HTERT RPE-1 (cell line): ENCODE results near the gene GLCE.
"Not testable (repeated sequence)": the region's sequence is repeated elsewhere in the genome, so short reads cannot be mapped to it uniquely, and the experiment has no call there.

Source experiments
- in situ Hi-C: fragments of 300-500 bp; cut with MboI; formaldehyde crosslinking; loops from 4 replicates; pipeline ENCODE4 v1.14.3; 2020; ENCODE audit warnings: low sequenced_read_pairs

The GLCE gene

DNA sequence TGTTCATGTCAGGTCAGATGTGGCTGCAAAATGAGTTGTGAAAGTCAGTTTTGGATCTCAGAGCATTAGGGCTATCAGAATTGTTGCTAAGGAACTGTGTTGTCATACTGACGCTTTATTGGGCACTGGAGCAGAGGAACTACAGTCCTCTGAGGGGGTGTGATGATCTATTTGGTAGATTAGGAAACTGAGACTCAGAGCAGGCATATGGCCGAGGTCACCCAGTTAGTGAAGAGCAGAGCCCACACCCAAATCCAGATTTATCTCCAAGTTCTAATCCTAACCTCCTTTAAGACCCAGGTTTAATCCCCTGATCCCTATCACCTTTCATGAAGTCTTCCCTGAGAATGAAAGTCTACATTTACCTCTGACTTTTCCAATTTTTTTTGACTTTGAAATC lies 25.6 kb upstream of the GLCE start:
- in situ Hi-C loops: no loop called here

DNA sequence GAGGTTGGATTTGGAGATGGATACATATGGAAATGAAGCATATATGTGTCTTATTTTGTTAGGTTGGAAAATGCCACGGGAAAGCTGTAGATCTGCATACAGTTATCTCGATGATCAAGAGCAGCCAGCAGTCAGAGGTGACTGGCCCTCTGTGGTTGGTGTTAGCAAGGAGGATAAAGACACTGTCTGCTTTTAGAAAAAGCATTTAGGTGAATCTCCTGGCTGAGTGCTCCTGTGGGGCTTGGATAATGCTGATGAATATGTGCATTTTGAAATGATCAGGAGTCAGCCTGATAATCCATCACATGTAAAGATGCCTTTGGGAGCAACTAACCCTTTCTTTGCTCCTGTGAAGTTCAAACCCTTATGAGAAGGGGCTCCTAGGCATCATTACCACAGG lies 24.9 kb upstream of the GLCE start:
- in situ Hi-C loops: no loop called here

DNA sequence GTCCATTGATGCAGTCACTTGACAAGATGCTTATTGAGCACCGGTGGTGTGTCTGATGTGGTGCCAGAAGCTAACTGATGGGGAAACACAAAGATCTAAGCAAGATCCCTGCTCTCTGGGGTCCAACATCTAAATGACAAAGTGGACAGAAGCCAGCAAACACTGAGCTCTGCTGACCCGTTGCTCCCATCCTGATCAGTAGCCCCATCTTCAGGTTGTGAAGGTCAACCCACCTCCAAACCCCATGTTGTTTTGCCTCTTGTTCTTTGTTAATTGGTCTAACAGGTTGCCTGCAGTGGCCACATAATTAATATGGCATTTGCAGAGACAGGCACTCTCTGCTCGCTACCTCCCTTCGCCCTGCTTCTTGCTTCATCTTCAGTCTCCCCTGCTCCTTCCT lies 21.5 kb upstream of the GLCE start:
- in situ Hi-C loops: no loop called here

DNA sequence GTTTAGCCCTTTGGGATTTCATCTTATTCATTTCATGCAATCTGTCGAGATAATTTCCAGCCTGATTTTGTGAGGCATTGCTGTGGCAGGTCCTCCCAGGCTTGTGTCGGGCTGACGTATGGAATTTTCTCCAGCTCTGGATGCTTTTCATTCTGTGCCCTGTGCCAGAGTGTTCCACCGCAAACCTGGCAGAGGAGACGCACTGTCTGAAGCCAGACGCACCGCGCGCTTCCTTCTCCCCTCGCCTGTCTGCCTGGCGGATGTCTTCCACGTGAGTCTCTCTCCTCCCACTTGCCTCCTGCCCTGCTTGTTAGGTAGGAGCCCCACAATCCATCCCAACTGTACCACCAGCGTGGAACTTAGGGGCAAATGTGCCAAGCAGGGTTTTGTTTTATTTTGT lies 20.1 kb upstream of the GLCE start:
- in situ Hi-C loops: no loop called here

DNA sequence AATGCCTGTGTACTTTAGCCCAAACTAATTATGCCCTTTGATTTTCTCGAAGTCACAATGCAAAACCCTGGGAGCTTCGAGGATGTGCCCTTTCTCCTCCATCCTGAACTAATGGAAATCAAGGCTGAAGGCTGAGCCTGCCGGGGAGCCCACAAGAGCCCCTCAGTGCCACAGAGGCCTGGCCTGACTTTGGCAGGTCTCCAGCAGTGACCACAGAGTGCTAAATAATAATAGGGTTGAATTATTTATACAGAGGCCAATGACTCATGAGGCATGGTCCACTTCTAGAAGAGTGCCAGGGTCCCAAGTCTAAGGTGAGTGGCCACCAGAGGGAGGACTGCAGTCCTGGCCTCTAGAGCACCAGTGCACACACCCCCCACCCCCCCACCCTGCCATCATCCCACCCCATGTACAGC lies 19.1 kb upstream of the GLCE start:
- in situ Hi-C loops: no loop called here

DNA sequence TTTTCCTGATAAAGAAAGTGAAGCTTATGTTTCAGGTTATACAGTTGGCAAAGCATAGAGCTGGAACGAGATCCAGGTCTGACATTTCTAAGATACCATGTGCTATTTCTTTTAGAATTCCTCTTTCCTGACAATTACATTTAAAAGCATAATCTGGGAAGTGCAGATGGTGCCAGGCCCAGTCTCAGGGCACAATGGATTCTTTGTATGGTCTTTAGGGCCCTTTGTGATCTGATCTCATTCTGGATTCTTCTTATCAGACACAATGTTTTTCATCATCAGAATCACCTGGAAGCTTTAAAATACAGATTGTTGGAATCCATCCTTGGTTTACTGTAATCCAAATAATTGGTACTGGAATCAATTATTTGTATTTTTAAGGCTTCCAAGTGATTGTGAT lies 18.6 kb upstream of the GLCE start:
- in situ Hi-C loops: no loop called here

DNA sequence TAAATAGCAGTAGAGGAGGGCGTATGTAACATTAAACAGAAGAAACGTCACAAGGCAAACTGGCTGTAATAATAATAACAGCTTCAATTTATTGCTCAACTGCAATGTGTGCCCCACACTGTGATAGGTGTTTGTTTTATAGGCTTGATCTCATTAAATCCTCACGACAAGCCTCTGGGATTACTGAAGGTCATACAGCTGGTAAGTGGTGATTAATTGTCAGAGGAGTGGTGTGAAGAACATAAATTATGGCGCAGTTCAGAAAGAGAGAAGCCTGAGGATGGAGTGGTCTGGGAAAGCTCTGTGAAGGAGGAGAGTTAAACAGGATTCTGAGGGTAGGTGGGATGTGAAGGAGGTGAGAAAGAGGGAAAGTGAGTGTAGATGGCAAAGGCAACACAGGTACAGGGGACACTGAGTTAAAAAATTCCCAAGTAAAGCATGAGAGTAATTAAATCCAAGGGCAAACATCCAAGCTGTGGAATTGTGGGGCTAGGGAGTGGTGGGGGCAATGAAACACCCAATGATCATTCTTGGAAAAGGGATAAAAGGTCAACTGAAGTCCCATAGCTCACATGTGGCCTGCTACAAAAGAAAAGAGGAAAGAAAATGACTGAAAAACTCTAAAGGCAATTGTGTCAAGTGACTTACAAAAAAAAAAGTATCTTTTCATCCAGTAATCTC lies 16.5 kb upstream of the GLCE start:
- in situ Hi-C loops: no loop called here

DNA sequence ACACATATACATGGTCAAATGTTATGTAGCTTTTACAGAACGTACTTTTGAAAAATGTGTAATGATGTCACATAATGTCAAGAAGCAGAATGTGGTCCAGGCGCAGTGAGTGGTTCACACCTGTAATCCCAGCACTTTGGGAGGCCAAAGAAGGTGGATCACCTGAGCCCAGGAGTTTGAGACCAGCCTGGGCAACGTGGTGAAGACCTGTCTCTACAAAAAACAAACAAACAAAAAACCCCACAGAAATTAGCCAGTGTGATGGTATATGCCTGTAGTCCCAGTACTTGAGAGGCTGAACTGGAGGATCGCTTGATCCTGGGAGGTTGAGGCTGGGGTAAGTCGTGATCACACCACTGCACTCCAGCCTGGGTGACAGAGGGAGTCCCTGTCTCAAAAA lies 15.9 kb upstream of the GLCE start:
- in situ Hi-C loops: no loop called here

DNA sequence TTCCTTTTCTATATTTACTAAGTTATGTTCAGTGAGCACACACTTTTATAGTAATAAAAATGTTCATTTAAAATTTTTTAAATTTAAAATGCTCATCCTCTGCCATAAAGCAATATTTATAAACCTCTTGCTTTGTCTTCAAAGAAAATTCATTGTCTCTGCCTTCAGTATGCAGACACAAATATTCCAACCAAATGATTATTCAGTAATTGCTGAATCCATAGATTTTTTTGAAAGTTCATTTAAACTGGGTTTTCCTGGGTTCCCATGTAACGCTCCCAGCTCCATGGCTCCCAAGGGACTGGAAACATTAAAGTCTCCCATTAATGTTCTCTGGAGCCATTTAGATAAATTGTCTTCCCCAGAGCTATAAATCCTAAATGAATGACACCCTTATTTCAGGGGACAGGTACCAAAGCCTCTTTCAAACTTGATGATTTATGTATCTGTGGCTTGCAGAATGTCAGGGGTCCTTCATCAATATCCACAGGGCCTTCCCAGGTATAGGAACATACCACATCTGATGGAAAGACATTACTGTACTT lies 15.2 kb upstream of the GLCE start:
- in situ Hi-C loops: no loop called here

DNA sequence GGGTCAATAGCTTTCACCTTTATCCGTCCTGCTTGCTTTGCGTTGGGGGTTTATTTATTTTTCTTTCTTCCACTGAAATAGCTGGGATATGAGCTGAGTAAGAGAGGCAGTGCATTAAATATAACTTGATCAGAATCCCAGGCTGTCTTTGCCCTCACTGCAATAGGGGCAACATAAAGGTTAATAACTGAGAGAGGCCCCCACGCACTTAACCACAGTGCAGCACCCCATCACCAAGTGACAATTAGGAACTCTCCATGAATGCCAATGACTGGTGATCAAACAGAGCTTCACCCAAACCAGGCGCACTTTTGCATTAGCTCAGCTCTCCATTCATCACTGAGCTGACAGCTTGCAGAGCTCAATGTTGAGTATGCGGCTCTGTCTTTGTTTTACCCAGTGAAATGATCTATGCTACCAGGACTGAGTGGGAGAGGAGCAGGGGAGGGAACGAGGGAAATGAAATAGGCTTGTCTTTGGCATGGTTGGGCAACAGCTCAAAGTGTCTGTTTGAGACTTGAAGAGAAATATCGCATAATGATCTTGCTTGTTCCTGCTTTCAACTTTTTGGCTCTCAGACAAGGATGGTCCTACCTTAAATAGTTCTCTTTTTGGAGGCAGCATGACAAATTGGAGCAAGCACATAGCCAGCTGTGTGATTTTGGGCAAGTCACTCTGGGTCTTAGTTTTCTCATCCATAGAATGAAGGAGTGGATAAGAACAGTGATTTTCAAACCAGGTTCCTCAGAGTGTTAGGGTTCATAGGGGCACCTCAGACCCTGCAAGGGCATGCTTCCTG lies 14.5 kb upstream of the GLCE start:
- in situ Hi-C loops: no loop called here

DNA sequence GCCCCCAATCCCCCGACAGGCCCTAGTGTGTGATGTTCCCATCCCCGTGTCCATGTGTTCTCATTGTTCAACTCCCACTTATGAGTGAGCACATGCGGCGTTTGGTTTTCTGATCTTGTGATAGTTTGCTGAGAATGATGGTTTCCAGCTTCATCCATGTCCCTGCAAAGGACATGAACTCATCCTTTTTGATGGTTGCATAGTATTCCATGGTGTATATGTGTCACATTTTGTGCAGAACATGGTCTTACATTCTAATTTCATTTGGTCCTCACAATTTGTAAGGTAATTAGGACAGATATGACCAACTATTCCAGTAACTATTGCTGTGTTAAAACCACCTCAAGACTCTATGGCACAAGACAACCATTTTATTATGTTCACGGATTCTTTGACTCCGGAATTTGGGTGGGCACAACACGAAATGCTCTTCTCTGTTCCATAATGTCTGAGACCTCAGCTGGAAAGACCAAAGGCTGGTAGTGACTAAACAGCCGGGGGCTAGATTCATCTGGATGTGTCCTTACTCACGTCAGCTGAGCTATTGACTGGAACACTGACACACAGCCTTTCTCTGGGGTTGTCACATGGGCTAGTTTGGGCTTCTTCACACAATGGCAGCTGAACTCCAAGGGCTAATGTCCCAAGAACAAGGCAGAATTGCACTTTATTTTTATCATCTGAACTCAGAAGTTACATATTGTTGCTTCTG lies 13.6 kb upstream of the GLCE start:
- in situ Hi-C loops: no loop called here

DNA sequence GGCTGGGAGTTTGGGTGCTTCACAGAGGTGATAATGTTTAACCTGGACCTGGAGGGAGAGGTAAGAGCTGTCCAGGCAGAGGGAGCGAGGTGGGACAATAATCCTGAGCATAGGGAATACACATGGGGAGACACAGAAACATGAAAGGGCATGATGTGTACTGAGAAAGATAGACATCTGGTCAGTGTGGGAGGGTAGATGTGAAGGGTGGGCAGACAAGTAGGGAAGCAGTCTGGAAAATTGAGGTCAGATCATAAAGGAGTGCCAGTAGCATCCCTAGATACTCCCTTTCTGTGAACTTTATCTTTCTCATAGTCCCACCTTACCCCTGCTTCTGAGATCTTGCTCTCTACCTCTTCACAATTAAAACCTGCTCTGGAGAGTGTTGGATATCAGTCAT lies 12.0 kb upstream of the GLCE start:
- in situ Hi-C loops: no loop called here

DNA sequence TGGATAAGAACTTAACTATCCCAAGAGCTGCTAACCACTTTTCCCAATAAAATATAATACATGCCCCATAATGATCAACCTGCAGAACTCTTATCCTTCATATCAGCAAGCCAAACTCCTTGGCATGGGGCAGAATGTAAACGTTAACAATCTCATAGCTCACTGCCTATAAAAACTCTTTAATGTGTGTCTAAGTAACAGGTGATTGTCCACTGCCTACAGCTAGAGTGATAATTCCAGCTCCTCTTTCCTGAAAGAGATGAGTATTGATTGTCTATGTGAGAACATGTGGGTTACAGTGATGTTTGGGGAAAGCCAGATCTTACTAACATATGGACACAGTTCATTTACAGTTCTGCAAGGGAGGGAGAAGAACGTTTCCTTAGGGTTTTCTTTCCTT lies 11.3 kb upstream of the GLCE start:
- in situ Hi-C loops: no loop called here

DNA sequence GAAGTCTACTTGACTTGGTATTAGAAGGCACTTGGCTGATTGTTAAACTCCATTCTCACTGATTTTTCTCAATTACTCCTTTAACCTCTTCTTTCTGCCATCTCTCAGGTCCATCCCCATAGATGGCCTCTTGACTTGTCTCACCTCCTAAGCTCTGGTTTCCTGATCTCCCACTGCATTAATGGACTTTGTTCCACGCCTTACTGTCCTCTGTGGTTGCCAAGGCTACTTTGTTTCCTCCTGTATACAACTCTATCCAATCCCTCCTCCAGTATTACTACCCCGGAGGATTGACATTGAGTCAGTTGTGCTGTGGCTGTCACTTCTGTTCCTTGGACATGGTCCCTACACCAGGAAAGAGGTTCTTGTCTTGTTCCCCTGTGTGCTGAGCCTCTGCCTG lies 10.6 kb upstream of the GLCE start:
- in situ Hi-C loops: no loop called here

DNA sequence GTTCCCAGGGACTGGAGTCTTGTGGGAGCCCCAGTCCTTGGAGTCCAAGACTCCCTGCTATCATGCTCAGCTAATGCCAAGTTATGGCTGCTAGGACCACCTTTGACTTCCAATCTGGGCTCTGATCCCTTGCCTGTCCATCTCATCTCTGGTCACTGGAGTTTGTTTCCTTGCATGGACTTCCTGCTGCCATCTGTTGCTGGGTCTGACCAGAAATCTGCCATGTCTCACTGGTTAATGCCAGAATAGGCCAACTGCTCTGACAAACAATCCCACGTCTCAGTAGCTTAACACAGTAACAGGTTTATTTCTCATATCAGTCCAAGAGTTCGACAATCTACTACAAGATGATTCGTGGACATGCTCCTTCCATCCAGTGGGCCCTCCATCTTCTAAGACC lies 10.1 kb upstream of the GLCE start:
- in situ Hi-C loops: no loop called here

DNA sequence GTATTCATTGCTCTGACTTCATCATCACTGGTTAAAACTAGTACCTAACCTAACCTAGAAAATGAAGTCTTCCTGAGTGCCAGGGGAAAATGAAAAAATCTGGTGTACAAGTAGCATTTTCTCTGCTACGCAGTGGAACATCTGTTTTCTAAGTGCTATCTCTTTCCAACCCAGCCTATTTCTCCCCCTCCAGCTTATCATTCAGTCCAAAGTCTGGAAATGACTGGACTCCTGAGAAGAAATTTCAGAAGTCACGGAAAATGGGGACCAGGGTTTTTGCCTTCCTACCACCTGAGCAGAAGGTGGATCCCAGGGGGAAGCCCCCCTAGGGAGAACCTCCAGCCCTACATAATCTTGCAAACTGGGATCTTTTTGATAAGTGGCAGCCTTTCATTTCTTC lies 9.6 kb upstream of the GLCE start:
- in situ Hi-C loops: no loop called here

DNA sequence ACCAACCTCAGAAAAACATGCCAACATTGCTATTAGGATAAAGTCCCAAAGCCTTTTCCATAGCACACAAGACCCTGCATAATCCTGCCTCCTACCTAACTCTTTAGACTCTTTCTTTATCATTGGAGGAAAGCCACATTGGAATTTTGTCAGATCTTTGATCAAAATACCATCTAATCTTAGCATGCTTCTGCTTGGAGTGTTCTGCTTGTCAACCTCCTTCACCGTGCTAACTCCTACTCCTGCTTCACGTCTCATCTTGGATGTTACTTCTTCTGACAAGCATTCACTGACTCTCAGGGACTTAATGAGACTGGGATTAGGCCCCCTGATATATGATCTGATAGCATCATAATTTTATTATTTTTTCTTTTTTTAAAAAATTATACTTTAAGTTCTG lies 7.4 kb upstream of the GLCE start:
- in situ Hi-C loops: no loop called here

DNA sequence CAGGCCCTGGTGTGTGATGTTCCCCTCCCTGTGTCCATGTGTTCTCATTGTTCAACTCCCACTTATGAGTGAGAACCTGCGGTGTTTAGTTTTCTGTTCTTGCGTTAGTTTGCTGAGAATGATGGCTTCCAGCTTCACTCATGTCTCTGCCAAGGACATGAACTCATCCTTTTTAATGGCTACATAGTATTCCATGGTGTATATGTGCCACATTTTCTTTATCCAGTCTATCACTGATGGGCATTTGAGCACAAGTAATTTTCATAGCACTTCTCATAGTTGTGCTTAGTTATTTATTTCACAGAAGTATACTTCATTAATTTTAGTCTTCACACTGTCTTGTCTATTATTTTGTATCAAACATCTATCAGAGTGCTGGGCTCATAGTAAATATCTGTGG lies 6.8 kb upstream of the GLCE start:
- in situ Hi-C loops: not testable (repeated sequence)

DNA sequence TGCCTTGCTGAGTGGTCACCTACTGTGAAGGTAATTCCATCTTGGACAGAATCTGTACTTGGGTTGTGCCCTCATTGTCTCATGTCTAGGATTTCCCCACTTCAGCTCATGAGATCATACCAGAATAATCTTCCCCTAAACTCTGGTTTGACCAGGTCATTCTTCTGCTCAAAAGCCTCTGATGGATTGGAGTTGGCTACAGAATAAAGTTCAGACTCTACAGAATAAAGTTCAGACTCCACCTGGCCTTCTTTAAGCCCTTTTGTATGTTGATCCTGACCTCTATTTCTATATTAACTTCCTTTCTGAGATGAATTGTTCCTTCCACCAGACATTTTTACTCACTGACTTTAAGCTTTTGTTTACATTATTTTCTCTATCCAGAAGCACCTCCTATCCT lies 6.4 kb upstream of the GLCE start:
- in situ Hi-C loops: no loop called here

DNA sequence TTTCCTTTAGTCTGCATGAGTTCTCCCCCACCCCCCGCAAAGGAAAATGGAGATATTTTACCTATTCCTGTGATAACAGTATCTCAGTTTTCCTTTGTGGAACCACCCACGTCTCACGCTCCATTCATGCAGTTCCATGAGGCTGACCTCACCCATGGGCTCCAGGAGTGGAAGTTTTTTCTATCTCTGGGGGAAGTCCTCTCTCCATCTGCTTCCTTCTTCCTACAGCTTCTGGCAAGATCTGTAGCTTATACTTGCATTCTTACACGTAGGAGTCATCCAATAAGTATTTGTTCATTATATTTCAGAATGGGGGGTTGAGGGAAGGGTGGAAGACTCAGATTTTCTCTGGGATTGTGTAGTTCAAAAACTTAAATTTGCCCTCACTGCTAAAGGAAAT lies 5.8 kb upstream of the GLCE start:
- in situ Hi-C loops: no loop called here

DNA sequence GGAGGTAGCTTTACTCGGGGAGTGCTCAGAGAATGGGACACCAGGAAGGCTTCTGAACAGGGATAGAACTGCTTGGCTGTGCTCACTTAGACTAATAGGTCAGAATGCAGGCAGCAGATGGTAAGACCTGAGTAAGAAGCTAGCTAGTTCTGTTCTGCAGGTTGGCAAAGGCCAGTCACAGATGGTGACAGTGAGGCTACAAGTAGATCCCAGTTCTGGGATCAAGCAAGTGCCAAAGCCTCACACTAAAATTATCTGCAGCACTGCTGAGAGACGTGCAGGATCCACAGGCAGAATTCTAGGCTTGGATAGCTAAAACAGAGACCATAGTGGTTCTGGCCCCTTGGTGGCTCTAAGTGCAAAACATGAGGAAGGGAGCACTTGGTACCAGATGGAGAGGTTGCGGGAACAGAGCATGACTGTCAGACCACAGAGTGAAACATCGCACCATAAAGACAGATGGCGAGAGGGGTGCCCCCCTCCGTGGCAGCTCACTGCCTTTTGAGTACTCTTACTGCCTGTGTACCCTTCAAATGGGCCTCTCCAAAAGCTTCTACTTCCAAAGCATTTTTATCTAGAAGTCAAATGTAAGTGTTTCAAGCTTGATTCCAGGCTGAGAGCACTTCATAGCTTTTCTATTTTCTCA lies 3.6 kb upstream of the GLCE start:
- in situ Hi-C loops: no loop called here
